Stomach (tissue), 4 donors: ENCODE results near the gene SNTG2.

Source experiments
- EP300 ChIP-seq: sonication (generic); formaldehyde crosslinking; IDR thresholded peaks from one replicate; pipeline ENCODE4 v1.6.1; 2017; ENCODE audit warnings: antibody characterized with exemption
- POLR2A ChIP-seq, 4 donors: fragments of 450-650 bp; IDR thresholded peaks; one replicate each; pipeline ENCODE4 v1.6.1; 2016; ENCODE audit warnings: antibody characterized with exemption in 4 of 4, control low read depth in 2 of 4, mild to moderate bottlenecking in 1 of 4, moderate library complexity in 1 of 4
- TF ChIP-seq, protein P1 (sequence below), 7 experiments: fragments of 450-650 bp in 4 of 7; fragments of 200-600 bp in 3 of 7; sonication (generic) in 3 of 7; IDR thresholded peaks; one replicate each; pipeline ENCODE4 v1.5.1; 2016 to 2019; ENCODE audit warnings: antibody characterized with exemption in 7 of 7, control low read depth in 2 of 7, mild to moderate bottlenecking in 1 of 7

DNA sequence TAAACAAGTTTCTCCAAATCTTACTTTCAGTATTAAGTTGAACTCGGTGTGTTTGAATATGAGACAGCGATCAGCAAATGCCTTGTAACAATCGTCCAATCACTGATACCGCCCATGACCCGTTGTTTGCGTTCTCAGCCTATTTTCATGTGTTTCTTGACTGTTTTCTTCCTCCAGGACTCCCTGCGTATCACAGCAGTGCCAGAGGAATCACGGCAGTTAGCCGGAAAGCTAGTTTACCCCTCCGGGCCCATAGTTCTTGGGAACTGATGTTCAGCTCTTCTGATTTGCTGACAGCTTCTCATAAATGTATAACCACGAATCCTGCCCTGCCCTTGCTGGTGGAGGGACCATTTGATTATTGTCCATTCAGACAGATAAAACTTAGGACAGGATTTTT, 420.4 kb downstream of the SNTG2 start:
- TF ChIP-seq, protein P1, sequence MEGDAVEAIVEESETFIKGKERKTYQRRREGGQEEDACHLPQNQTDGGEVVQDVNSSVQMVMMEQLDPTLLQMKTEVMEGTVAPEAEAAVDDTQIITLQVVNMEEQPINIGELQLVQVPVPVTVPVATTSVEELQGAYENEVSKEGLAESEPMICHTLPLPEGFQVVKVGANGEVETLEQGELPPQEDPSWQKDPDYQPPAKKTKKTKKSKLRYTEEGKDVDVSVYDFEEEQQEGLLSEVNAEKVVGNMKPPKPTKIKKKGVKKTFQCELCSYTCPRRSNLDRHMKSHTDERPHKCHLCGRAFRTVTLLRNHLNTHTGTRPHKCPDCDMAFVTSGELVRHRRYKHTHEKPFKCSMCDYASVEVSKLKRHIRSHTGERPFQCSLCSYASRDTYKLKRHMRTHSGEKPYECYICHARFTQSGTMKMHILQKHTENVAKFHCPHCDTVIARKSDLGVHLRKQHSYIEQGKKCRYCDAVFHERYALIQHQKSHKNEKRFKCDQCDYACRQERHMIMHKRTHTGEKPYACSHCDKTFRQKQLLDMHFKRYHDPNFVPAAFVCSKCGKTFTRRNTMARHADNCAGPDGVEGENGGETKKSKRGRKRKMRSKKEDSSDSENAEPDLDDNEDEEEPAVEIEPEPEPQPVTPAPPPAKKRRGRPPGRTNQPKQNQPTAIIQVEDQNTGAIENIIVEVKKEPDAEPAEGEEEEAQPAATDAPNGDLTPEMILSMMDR (IDR thresholded peaks at IDR 0.05): no peak
- no peak for TF ChIP-seq EP300
- TF ChIP-seq POLR2A (IDR thresholded peaks at IDR 0.05): no peak
